Suprapubic skin (tissue), 3 donors: ENCODE measurements around the gene ATF7.

ENCODE experiments used
- POLR2A ChIP-seq, 2 donors: fragments of 450-650 bp; IDR thresholded peaks; one replicate each; pipeline ENCODE4 v1.6.1; 2017; ENCODE audit warnings: antibody characterized with exemption in 2 of 2, mild to moderate bottlenecking in 2 of 2, moderate library complexity in 2 of 2
- TF ChIP-seq, protein P1 (sequence below), 2 donors: fragments of 200-600 bp in 1 of 2; fragments of 450-650 bp in 1 of 2; sonication (generic) in 1 of 2; IDR thresholded peaks; one replicate each; pipeline ENCODE4 v1.5.1; 2016 to 2019; ENCODE audit warnings: antibody characterized with exemption in 2 of 2, mild to moderate bottlenecking in 1 of 2, moderate library complexity in 1 of 2

DNA sequence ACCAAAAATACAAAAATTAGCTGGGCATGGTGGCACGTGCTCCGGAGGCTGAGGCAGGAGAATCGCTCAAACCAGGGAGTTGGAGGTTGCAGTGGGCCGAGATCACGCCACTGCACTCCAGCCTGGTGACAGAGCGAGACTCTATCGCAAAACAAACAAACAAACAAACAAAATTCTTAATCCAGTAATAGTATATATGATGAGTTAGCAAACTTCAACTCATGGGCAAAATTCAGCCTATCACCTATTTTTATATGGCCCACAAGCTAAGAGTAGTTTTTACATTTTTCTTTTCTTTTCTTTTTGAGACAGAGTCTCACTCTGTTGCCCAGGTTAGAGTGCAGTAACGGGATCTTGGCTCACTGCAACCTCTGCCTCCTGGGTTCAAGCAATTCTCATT, 14.9 kb downstream of the ATF7 start:
- TF ChIP-seq, protein P1, sequence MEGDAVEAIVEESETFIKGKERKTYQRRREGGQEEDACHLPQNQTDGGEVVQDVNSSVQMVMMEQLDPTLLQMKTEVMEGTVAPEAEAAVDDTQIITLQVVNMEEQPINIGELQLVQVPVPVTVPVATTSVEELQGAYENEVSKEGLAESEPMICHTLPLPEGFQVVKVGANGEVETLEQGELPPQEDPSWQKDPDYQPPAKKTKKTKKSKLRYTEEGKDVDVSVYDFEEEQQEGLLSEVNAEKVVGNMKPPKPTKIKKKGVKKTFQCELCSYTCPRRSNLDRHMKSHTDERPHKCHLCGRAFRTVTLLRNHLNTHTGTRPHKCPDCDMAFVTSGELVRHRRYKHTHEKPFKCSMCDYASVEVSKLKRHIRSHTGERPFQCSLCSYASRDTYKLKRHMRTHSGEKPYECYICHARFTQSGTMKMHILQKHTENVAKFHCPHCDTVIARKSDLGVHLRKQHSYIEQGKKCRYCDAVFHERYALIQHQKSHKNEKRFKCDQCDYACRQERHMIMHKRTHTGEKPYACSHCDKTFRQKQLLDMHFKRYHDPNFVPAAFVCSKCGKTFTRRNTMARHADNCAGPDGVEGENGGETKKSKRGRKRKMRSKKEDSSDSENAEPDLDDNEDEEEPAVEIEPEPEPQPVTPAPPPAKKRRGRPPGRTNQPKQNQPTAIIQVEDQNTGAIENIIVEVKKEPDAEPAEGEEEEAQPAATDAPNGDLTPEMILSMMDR (IDR thresholded peaks at IDR 0.05): no peak
- no peak for TF ChIP-seq POLR2A (IDR thresholded peaks at IDR 0.05)
